ENCODE results near the gene GAL3ST2.

Gene GAL3ST2

GRCh38 chr2:241752253-241752652, 24.4 kb upstream of the GAL3ST2 start:
- no peaks in the 10 kb centered on the region for H3K9me3 ChIP-seq (ENCODE audit: control extremely low read depth in 1 of 5, control insufficient read depth in 4 of 5, insufficient read depth in 2 of 5, low read depth in 1 of 5, low read length in 4 of 5)
- H3K4me3 ChIP-seq (ENCODE audit: control insufficient read depth in 1 of 7, extremely low read depth in 1 of 7, insufficient read depth in 4 of 7, low read depth in 2 of 7, low read length in 6 of 7): no peak overlapping the region
- 96% methylated on average over 14 of the region's 14 CpGs for WGBS (ENCODE audit: insufficient coverage)
- peaks cover 2 to 74% (median 35%) of the 10 kb centered on the region in 4 experiments for H3K36me3 ChIP-seq (ENCODE audit: control insufficient read depth in 4 of 4, insufficient read depth in 4 of 4, low read length in 3 of 4)
- H3K27me3 ChIP-seq (replicated peaks in 2 of 5; ENCODE audit: control insufficient read depth in 4 of 5, insufficient read depth in 5 of 5, low read length in 4 of 5): no peaks in the 10 kb centered on the region
- no peak for DNase-seq
- POLR2A ChIA-PET: no interaction called here
- no peak overlapping the region for H3K27ac ChIP-seq (ENCODE audit: insufficient read depth in 1 of 2, low read depth in 1 of 2, low read length in 2 of 2, poor library complexity in 1 of 2, severe bottlenecking in 2 of 2)
- CTCF ChIA-PET: no interaction called here
- peaks cover 0 to 2% (median 0%) of the 10 kb centered on the region in 4 experiments for H3K4me1 ChIP-seq (ENCODE audit: control extremely low read depth in 1 of 4, control insufficient read depth in 4 of 4, insufficient read depth in 4 of 4, low read length in 3 of 4)

- no peak overlapping the region for H3K27ac ChIP-seq (ENCODE audit: insufficient read depth in 1 of 2, low read depth in 1 of 2, low read length in 2 of 2, poor library complexity in 1 of 2, severe bottlenecking in 2 of 2)
- no peaks in the 10 kb centered on the region for H3K27me3 ChIP-seq (replicated peaks in 2 of 5; ENCODE audit: control insufficient read depth in 4 of 5, insufficient read depth in 5 of 5, low read length in 4 of 5)
- no peaks in the 10 kb centered on the region for H3K9me3 ChIP-seq (ENCODE audit: control extremely low read depth in 1 of 5, control insufficient read depth in 4 of 5, insufficient read depth in 2 of 5, low read depth in 1 of 5, low read length in 4 of 5)
- H3K36me3 ChIP-seq (ENCODE audit: control insufficient read depth in 4 of 4, insufficient read depth in 4 of 4, low read length in 3 of 4): peaks cover 2 to 71% (median 33%) of the 10 kb centered on the region in 4 experiments
- no peak for DNase-seq
- ChIA-PET CTCF (no interaction called here), POLR2A (no interaction called here)
- 98% methylated on average over 13 of the region's 21 CpGs for WGBS (ENCODE audit: insufficient coverage)
- H3K4me1 ChIP-seq (ENCODE audit: control extremely low read depth in 1 of 4, control insufficient read depth in 4 of 4, insufficient read depth in 4 of 4, low read length in 3 of 4): peaks cover 0 to 2% (median 0%) of the 10 kb centered on the region in 4 experiments
- no peak overlapping the region for H3K4me3 ChIP-seq (ENCODE audit: control insufficient read depth in 1 of 7, extremely low read depth in 1 of 7, insufficient read depth in 4 of 7, low read depth in 2 of 7, low read length in 6 of 7)
Measured at GRCh38 chr2:241752689-241753276, 23.8 kb upstream of the GAL3ST2 start.

DNA sequence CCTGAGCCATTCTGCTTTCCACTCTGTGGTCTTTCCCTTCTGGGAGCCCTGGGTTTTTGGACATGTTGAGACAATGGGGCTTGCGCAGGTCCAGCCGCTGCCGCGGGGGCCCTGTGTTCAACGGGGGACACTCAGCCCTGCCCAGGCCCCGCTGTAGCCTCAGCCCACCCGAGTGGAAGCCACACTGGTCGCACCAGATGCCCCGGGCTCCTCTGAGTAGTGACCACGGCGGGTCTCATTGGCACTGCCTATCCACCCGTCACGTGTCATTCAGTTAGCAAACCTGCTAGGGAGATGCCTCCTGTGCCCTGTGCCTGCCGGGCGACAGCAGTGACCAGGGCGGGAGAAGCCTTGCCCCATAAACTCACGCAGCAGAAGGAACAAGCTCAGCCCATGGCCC, 23.1 kb upstream of the GAL3ST2 start:
- Histone ChIP-seq H3K27me3 (replicated peaks in 2 of 5; ENCODE audit: control insufficient read depth in 4 of 5, insufficient read depth in 5 of 5, low read length in 4 of 5) (no peaks in the 10 kb centered on the region), H3K27ac (ENCODE audit: insufficient read depth in 1 of 2, low read depth in 1 of 2, low read length in 2 of 2, poor library complexity in 1 of 2, severe bottlenecking in 2 of 2) (no peak overlapping the region), H3K36me3 (ENCODE audit: control insufficient read depth in 4 of 4, insufficient read depth in 4 of 4, low read length in 3 of 4) (peaks cover 2 to 68% (median 31%) of the 10 kb centered on the region in 4 experiments), H3K4me3 (ENCODE audit: control insufficient read depth in 1 of 7, extremely low read depth in 1 of 7, insufficient read depth in 4 of 7, low read depth in 2 of 7, low read length in 6 of 7) (no peak overlapping the region), H3K9me3 (ENCODE audit: control extremely low read depth in 1 of 5, control insufficient read depth in 4 of 5, insufficient read depth in 2 of 5, low read depth in 1 of 5, low read length in 4 of 5) (no peaks in the 10 kb centered on the region), H3K4me1 (ENCODE audit: control extremely low read depth in 1 of 4, control insufficient read depth in 4 of 4, insufficient read depth in 4 of 4, low read length in 3 of 4) (peaks cover 0 to 2% (median 0%) of the 10 kb centered on the region in 4 experiments)
- POLR2A ChIA-PET: no interaction called here
- CTCF ChIA-PET: no interaction called here
- WGBS (ENCODE audit: insufficient coverage): 98% methylated on average over 17 of the region's 17 CpGs
- DNase-seq: no peak

- Histone ChIP-seq H3K27ac (ENCODE audit: insufficient read depth in 1 of 2, low read depth in 1 of 2, low read length in 2 of 2, poor library complexity in 1 of 2, severe bottlenecking in 2 of 2) (no peak overlapping the region), H3K4me1 (ENCODE audit: control extremely low read depth in 1 of 4, control insufficient read depth in 4 of 4, insufficient read depth in 4 of 4, low read length in 3 of 4) (peaks cover 0 to 2% (median 0%) of the 10 kb centered on the region in 4 experiments), H3K9me3 (ENCODE audit: control extremely low read depth in 1 of 5, control insufficient read depth in 4 of 5, insufficient read depth in 2 of 5, low read depth in 1 of 5, low read length in 4 of 5) (no peaks in the 10 kb centered on the region), H3K27me3 (replicated peaks in 2 of 5; ENCODE audit: control insufficient read depth in 4 of 5, insufficient read depth in 5 of 5, low read length in 4 of 5) (no peaks in the 10 kb centered on the region), H3K36me3 (ENCODE audit: control insufficient read depth in 4 of 4, insufficient read depth in 4 of 4, low read length in 3 of 4) (peaks cover 2 to 64% (median 31%) of the 10 kb centered on the region in 4 experiments), H3K4me3 (ENCODE audit: control insufficient read depth in 1 of 7, extremely low read depth in 1 of 7, insufficient read depth in 4 of 7, low read depth in 2 of 7, low read length in 6 of 7) (no peak overlapping the region)
- 98% methylated on average over 20 of the region's 20 CpGs for WGBS (ENCODE audit: insufficient coverage)
- DNase-seq: no peak
- ChIA-PET POLR2A (interaction anchor here (0.6 kb wide), 1 partner anchor 553 kb away, joined by 4 read pairs; no protein-coding TSS in a partner anchor), CTCF (no interaction called here)
Measured at GRCh38 chr2:241754042-241754441, 22.6 kb upstream of the GAL3ST2 start.

DNA sequence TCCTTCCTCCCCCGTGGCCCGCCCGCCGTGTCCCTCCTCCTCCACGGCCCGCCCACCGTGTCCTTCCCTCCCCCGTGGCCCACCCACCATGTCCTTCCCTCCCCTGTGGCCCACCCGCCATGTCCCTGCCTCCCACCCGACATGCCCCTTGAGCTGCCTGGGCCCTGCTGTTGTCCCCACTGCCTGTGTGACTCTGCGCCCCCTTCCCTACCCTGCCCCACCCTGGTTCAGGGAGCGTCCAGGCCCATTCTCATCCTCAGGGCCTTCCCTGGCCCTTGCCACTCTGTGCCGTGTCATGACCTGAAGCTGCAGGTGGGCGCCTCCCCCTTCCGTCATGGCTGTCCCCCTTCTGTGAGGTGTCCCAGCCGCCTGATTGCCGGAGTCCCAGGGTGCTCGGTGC, 21.5 kb upstream of the GAL3ST2 start:
- Histone ChIP-seq H3K36me3 (ENCODE audit: control insufficient read depth in 4 of 4, insufficient read depth in 4 of 4, low read length in 3 of 4) (peaks cover 2 to 63% (median 30%) of the 10 kb centered on the region in 4 experiments), H3K4me3 (ENCODE audit: control insufficient read depth in 1 of 7, extremely low read depth in 1 of 7, insufficient read depth in 4 of 7, low read depth in 2 of 7, low read length in 6 of 7) (no peak overlapping the region), H3K27ac (ENCODE audit: insufficient read depth in 1 of 2, low read depth in 1 of 2, low read length in 2 of 2, poor library complexity in 1 of 2, severe bottlenecking in 2 of 2) (no peak overlapping the region), H3K9me3 (ENCODE audit: control extremely low read depth in 1 of 5, control insufficient read depth in 4 of 5, insufficient read depth in 2 of 5, low read depth in 1 of 5, low read length in 4 of 5) (peaks cover 0 to under 1% (median 0%) of the 10 kb centered on the region in 5 experiments), H3K4me1 (ENCODE audit: control extremely low read depth in 1 of 4, control insufficient read depth in 4 of 4, insufficient read depth in 4 of 4, low read length in 3 of 4) (no peaks in the 10 kb centered on the region), H3K27me3 (replicated peaks in 2 of 5; ENCODE audit: control insufficient read depth in 4 of 5, insufficient read depth in 5 of 5, low read length in 4 of 5) (no peaks in the 10 kb centered on the region)
- no peak for DNase-seq
- CTCF ChIA-PET: no interaction called here
- WGBS (ENCODE audit: insufficient coverage): 97% methylated on average over 10 of the region's 18 CpGs
- POLR2A ChIA-PET: no interaction called here

DNA sequence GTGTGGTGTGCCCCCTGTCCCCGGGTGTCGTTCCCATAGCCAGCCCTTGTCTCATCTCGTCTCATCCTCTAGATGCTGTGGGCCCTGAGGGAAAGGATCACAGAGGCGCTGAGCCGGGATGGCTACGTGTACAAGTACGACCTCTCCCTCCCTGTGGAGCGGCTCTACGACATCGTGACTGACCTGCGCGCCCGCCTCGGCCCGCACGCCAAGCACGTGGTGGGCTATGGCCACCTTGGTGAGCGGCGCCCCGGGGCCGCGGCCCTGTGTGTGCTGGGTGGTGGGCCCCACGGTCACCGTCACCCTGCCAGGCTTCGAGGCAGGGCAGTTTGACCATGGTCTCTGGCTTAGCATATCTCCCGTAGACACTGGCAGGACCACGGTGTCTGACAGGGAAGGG, 20.8 kb upstream of the GAL3ST2 start:
- Histone ChIP-seq H3K4me1 (ENCODE audit: control extremely low read depth in 1 of 4, control insufficient read depth in 4 of 4, insufficient read depth in 4 of 4, low read length in 3 of 4) (no peaks in the 10 kb centered on the region), H3K9me3 (ENCODE audit: control extremely low read depth in 1 of 5, control insufficient read depth in 4 of 5, insufficient read depth in 2 of 5, low read depth in 1 of 5, low read length in 4 of 5) (peaks cover 0 to 3% (median 0%) of the 10 kb centered on the region in 5 experiments), H3K4me3 (ENCODE audit: control insufficient read depth in 1 of 7, extremely low read depth in 1 of 7, insufficient read depth in 4 of 7, low read depth in 2 of 7, low read length in 6 of 7) (no peak overlapping the region), H3K27ac (ENCODE audit: insufficient read depth in 1 of 2, low read depth in 1 of 2, low read length in 2 of 2, poor library complexity in 1 of 2, severe bottlenecking in 2 of 2) (no peak overlapping the region), H3K27me3 (replicated peaks in 2 of 5; ENCODE audit: control insufficient read depth in 4 of 5, insufficient read depth in 5 of 5, low read length in 4 of 5) (no peaks in the 10 kb centered on the region), H3K36me3 (ENCODE audit: control insufficient read depth in 4 of 4, insufficient read depth in 4 of 4, low read length in 3 of 4) (peaks cover 4 to 60% (median 35%) of the 10 kb centered on the region in 4 experiments)
- no peak for DNase-seq
- ChIA-PET CTCF (no interaction called here), POLR2A (no interaction called here)
- whole genome bisulfite sequencing (ENCODE audit: insufficient coverage): 99% methylated on average over 24 of the region's 27 CpGs

DNA sequence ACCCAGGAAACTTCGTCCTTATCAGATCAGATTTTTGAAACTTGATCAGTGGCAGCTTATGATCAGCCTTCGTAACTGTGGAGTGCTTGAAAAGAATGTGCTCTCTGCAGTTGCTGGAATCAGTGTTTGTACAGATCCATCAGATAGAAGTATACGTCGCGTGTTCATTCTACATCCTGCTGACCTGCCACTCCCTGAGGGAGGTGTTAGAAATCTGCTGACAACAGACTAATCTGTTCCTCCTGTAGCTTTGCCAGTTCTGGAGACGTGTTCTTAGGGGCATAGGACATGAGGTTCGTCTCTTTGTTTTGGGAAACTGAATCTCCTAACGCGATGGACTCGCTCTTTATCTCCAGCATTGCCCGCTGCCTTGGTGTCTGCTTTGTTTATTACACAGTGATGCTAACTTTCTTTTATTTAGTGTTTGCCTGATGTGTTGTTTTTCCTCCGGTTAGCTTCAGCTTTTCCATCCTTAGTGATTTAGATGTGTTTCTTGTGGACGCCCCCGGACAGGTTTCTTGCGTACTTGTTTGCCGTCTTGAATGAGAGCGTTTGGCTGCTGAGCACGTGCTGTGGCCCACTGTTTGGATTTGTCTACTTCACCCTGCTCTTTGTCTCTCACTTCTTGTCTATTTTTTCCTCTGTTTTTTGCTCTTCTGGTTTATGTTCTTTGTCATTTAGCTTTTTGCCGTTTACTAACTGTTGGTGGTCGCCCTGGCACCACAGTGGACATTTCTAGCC, 17.4 kb upstream of the GAL3ST2 start:
- peaks cover 0 to 10% (median 0%) of the 10 kb centered on the region in 4 experiments for H3K4me1 ChIP-seq (ENCODE audit: control extremely low read depth in 1 of 4, control insufficient read depth in 4 of 4, insufficient read depth in 4 of 4, low read length in 3 of 4)
- peaks cover 3 to 43% (median 26%) of the 10 kb centered on the region in 4 experiments for H3K36me3 ChIP-seq (ENCODE audit: control insufficient read depth in 4 of 4, insufficient read depth in 4 of 4, low read length in 3 of 4)
- no peaks in the 10 kb centered on the region for H3K27me3 ChIP-seq (replicated peaks in 2 of 5; ENCODE audit: control insufficient read depth in 4 of 5, insufficient read depth in 5 of 5, low read length in 4 of 5)
- POLR2A ChIA-PET: no interaction called here
- no peak overlapping the region for H3K27ac ChIP-seq (ENCODE audit: insufficient read depth in 1 of 2, low read depth in 1 of 2, low read length in 2 of 2, poor library complexity in 1 of 2, severe bottlenecking in 2 of 2)
- 91% methylated on average over 19 of the region's 20 CpGs for WGBS (ENCODE audit: insufficient coverage)
- peaks cover 0 to 3% (median 0%) of the 10 kb centered on the region in 5 experiments for H3K9me3 ChIP-seq (ENCODE audit: control extremely low read depth in 1 of 5, control insufficient read depth in 4 of 5, insufficient read depth in 2 of 5, low read depth in 1 of 5, low read length in 4 of 5)
- peak in 1 of 3 donors; percentile 8 for DNase-seq
- no peak overlapping the region for H3K4me3 ChIP-seq (ENCODE audit: control insufficient read depth in 1 of 7, extremely low read depth in 1 of 7, insufficient read depth in 4 of 7, low read depth in 2 of 7, low read length in 6 of 7)
- CTCF ChIA-PET: interaction anchor here (1.0 to 1.2 kb wide), 2 partner anchors 9 to 119 kb away, joined by 3 to 4 read pairs; no protein-coding TSS in a partner anchor

Measured in common myeloid progenitor, CD34-positive (primary cell).